HG03521 (cell line): Measurements from ENCODE around the gene PACRG.

Experiments
- ATAC-seq: cut with Tn5 transposase; IDR thresholded peaks from one replicate; pipeline ENCODE4 v1.9.1; 2021; ENCODE audit warnings: mild to moderate bottlenecking, moderate library complexity; ENCODE audit not compliant: unreplicated experiment

PACRG gene

DNA sequence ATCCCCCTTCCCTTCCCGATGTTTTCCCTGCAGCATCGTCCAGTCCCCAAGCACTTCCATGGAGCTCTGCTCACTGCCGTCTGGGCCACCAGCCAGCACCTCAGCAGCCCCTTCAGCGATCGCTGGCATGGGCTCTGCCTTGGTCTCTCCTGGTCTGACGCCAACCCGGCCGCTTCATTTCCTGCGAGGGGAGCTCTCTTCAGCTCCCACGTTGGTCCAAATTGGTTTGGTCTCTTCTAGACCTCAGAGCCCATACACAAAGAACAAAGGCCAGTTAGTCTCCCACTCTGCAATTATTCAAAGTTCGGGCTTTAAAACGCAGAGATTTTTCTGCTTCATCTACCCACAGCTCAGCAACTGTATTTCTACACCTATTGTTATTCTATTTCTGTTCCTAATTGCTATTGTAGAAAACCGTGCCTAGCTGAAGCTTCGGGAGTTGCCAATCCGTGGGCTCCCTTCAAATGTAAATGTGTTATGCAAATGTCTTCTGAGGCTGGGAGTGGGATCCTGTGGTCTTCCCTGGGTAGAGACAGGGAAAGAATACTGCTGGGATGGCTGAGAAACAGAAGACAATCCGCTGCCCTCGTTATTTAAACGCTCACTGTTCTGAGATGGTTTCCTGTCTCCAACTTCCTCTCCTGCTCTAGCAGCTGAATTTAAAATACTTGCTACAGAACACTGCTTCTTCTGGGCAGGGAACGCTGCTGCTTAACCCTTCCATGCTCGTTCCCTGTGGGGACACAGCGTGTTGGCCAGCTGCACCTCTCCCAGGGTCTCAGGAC, 532.5 kb downstream of the PACRG start:
- ATAC-seq = no peak

GRCh38 chr6:163260911-163261310, 533.1 kb downstream of the PACRG start:
- no peak for ATAC-seq

- ATAC-seq = no peak
Measured at GRCh38 chr6:163261361-163261760, 533.6 kb downstream of the PACRG start.

DNA sequence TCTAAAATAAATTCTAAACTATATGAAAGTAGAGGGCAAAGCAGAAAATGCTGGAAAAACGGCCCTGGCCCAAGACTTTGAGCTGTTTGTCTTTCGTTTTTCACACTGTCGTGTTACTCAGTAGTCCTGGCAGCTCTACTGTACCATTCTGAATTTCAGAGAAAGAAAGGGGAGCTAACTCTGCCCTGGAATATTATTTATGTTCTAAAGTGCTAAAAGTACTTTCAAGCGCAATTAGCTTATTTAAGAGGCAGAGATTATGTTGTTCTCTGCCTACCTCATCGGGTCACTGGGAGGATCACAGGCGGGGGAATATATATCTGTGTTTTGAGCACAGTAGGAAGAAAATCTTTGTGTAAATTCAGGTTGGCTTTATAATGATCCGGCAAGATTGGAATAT, 534.3 kb downstream of the PACRG start:
- no peak for ATAC-seq

- no peak for ATAC-seq
Measured at GRCh38 chr6:163263196-163263595, 535.4 kb downstream of the PACRG start.

- no peak for ATAC-seq
Measured at GRCh38 chr6:163263998-163264661, 536.4 kb downstream of the PACRG start.

DNA sequence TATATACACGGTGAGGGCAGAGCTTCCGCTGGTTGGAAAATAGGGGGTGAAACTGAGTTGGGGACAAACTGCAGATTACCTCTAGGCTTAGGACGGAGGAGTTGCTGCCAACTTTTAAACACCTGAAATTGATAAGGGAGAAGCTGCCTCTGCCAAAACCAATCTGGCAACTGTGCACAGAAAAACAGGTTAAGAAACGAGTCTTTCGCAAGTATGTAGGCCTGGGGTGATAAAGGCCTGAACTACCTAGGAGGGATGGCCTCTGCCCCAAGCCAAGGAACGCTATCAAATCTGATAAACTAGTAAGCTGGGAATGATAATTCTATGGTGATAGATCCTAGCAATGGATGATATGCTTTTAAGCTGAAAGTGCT, 536.9 kb downstream of the PACRG start:
- ATAC-seq = no peak

DNA sequence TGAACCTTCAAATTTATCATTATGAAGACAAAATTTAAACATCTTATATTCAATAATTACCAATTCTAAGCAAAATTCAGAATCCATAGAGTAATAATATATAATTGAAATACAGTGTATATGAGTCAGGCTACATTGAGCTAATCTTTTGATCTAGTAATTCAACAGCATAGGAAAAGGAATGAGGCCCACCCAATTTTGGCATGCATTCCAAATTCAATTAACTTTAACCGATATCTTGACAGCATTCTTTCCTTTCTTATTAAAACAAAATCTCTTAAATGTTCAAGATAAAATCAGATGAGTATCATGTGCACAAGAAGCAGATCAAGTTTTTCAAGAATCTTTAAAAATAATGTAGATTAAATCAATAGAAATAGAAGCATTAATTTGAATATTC, 553.9 kb downstream of the PACRG start:
- ATAC-seq = no peak

GRCh38 chr6:163282672-163283071, 554.9 kb downstream of the PACRG start:
- ATAC-seq = no peak

GRCh38 chr6:163284151-163284550, 556.4 kb downstream of the PACRG start:
- no peak for ATAC-seq

- ATAC-seq = no peak
Measured at GRCh38 chr6:163285691-163286090, 557.9 kb downstream of the PACRG start.

GRCh38 chr6:163287626-163288025, 559.9 kb downstream of the PACRG start:
- no peak for ATAC-seq

DNA sequence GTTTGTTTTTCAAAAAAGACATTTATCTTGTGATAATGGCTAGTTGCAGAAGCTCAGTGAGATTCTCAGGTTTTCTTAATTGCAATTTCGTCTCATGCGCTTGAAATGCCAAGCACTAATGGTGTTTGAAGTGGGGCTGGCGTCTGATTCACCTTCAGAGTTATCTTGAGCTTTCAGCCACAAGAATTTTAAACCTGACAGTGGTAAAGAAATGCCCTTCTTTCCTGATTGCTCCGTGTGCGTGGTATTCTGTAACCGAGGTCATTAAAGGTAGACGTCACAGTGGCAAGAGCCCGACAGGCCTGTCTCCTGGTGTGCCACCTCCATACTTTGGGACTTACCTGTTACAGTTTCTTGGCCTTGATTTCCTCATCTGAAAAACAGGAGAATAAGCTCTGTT, 560.3 kb downstream of the PACRG start:
- ATAC-seq = no peak

- ATAC-seq = no peak
Measured at GRCh38 chr6:163288915-163289314, 561.1 kb downstream of the PACRG start.

- ATAC-seq = no peak
Measured at GRCh38 chr6:163289447-163289846, 561.7 kb downstream of the PACRG start.

DNA sequence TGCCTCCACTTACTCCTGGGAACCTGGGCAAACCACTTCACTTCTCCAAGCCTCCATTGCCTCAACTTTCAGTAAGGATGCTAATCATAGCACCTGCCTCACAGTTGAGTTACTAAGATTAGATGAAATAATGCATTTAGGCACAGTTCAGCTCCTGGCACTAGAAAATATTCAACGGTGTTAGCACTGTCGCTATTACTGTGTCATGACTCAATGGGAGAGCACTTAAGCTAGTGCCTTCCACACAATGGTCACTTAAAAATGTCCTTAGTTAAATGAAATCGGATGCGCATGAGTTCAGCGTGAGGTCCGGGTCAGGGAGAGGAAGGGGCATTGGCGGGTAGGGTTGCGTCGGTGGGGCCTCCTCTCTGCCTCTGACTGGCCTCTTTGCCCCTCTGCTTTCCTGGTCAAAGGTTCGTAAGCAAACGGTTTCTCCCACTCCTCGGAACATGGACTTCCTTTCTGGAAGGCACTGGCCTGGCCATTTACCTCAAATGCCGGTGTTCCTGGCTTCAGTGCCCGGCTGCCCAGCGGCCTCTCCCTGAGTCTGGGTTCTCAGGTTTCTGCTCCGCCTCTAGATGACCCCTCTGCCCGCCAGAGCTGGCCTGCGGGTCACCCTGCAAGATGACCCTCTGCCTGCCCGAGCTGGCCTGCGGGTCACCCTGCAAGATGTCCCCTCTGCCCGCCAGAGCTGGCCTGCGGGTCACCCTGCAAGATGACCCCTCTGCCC, 562.9 kb downstream of the PACRG start:
- no peak for ATAC-seq

DNA sequence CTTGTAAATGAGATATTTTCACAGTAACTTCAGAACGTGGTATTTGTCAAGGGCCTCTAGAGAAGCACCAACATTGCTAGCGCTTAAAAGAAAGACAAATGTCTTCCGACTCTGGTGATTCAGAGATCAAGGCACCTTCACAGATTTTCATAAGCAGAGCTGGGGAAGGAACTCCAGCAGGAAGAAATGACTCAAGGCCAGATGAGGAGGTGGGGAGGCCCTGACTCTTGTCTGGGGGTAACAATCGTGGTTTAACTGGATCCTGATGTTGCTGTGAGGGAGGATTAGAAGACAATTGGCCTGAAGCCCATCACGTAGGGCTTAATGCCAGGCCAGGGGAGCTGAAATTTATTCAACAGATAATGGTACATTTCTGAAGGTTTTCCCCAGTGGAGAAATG, 563.8 kb downstream of the PACRG start:
- ATAC-seq = no peak

GRCh38 chr6:163293286-163293685, 565.5 kb downstream of the PACRG start:
- no peak for ATAC-seq

DNA sequence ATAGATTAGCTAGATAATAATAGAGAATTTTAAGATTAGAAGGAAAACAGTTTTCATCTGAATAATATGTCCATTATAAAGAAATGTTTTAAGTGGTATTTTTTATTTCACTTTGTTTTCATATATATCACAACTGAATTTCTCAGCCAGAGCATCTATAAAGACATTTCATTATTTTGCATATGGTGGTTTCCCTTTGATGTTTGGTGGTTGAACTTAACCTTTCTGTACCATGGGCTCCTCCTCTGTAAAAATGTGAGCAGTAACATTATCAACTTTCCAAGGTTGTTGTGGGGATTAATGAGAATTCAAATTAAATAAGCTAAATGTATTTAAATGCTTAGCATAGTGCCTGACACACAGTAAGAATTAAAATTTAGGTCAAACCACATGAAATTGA, 567.0 kb downstream of the PACRG start:
- no peak for ATAC-seq

GRCh38 chr6:163296835-163297519, 569.2 kb downstream of the PACRG start:
- no peak for ATAC-seq

DNA sequence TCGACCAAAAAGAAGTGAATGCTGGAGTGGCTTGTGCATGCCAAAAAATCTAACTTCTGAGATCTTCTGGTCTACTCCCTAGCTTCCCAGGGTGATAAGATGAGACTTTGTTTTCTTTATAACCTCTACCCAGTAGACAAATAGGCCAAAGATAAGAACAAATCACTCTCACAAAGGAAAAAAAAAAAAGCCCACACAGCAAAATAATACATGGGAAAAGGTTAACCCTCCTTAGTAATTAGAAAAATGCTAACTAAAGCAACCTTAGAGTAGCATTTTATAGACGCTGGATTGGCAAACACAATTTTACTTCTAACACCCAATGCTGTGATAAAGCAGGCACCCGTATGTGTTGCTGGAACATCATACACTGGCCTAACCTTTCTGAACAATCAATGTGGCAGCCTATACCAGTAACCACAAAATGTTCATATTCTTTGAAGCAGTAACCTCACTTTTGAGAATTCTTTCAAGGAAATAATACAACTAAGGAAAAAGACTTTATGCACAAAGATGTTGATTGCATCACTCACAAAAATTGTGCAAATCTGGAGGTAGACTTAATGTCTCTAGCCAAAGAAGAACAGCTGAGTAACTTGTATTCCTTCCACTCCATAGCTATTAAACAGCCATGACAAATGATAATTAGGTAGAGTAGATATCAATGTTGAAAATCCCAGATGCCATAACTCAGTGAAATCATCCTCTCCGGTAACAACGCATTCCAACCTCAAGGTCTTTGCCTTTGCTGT, 570.5 kb downstream of the PACRG start:
- ATAC-seq = no peak
